Measurements from ENCODE around the gene KLHDC4.
"Not testable (repeated sequence)": the region's sequence is repeated elsewhere in the genome, so short reads cannot be mapped to it uniquely, and the experiment has no call there.

Gene KLHDC4

DNA sequence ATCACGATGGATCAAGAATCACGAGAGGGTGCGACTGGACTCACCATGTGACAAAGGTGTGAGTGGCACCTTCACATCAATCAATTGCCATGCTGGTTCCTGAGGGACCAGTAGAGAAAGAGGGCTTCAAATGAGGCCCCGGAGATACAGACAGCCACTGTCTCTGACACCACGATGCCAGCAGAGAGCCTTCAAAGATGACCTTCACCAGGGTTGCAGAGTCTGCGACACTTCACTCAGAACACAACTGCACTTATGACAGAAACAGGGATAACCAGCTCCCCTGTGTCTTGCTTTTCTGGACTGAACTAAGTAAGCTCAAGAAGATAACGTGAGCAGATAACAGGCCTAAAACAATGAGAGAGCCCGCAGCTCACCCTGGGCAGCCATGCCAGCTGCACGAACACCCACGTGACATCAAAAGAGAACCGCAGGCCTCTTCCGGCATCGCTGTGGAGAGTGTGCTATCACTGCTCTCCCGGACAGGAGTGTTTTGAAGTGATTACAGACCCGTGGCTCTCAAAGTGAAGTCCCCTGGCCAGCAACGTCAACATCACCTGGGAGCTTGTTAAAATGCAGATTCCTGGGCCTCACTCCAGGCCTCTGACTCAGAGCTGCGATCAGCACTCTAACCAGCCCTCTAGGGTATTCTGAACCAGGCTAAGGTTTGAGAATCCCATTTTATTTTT is 36.4 kb downstream of the KLHDC4 start:
- Histone ChIP-seq H3K27ac (ENCODE audit: low read depth, low read length) (no peak overlapping the region), H2AFZ (ENCODE audit: low read depth, low read length, severe bottlenecking) (no peak overlapping the region), H3K9me2 (replicated peaks; ENCODE audit: insufficient read depth, low read length) (no peaks in the 10 kb centered on the region), H3K9me3 (ENCODE audit: insufficient read depth, low read length) (no peaks in the 10 kb centered on the region), H4K20me1 (ENCODE audit: low read depth, low read length) (no peaks in the 10 kb centered on the region), H3K79me2 (ENCODE audit: insufficient read depth, low read length) (peaks cover 8% of the 10 kb centered on the region), H3F3A (ENCODE audit: insufficient read depth) (peaks cover 20% of the 10 kb centered on the region), H3K27me3 (ENCODE audit: low read length) (no peaks in the 10 kb centered on the region), H3K4me3 (ENCODE audit: insufficient read depth, low read length, poor library complexity, severe bottlenecking) (no peak overlapping the region), H3K4me2 (ENCODE audit: low read depth, low read length, poor library complexity, severe bottlenecking) (no peak overlapping the region), H3K9ac (ENCODE audit: low read length) (no peak overlapping the region), H3K36me3 (ENCODE audit: low read length) (peaks cover 8% of the 10 kb centered on the region)
- TF ChIP-seq, protein P1, sequence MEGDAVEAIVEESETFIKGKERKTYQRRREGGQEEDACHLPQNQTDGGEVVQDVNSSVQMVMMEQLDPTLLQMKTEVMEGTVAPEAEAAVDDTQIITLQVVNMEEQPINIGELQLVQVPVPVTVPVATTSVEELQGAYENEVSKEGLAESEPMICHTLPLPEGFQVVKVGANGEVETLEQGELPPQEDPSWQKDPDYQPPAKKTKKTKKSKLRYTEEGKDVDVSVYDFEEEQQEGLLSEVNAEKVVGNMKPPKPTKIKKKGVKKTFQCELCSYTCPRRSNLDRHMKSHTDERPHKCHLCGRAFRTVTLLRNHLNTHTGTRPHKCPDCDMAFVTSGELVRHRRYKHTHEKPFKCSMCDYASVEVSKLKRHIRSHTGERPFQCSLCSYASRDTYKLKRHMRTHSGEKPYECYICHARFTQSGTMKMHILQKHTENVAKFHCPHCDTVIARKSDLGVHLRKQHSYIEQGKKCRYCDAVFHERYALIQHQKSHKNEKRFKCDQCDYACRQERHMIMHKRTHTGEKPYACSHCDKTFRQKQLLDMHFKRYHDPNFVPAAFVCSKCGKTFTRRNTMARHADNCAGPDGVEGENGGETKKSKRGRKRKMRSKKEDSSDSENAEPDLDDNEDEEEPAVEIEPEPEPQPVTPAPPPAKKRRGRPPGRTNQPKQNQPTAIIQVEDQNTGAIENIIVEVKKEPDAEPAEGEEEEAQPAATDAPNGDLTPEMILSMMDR (IDR thresholded peaks at IDR 0.05; ENCODE audit: insufficient read depth, low read length, poor library complexity, severe bottlenecking), result no peak
- no peak for TF ChIP-seq EZH2phosphoT487 (conservative IDR thresholded peaks at IDR 0.05; ENCODE audit: low read length)

DNA sequence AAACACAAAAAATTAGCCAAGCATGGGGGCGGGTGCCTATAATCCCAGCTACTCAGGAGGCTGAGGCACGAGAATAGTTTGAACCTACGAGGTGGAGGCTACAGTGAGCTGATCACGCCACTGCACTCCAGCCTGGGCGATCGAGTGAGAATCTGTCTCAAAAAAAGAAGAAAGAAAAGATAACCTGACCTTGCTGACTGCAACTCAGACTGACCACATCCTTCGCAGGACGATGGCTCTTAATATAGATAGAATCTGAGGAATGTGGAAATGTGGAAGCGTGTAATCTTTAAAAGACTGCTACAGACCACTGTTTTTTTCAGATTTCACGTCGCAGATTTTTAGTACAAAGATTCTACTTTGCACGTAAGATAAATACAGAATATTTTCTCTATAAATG is 37.8 kb downstream of the KLHDC4 start:
- H3K27ac ChIP-seq (ENCODE audit: low read depth, low read length), result no peak overlapping the region
- H3K36me3 ChIP-seq (ENCODE audit: low read length), result peaks cover 8% of the 10 kb centered on the region
- H3K9me2 ChIP-seq (replicated peaks; ENCODE audit: insufficient read depth, low read length), result no peaks in the 10 kb centered on the region
- peaks cover 6% of the 10 kb centered on the region for H3K79me2 ChIP-seq (ENCODE audit: insufficient read depth, low read length)
- H3K9me3 ChIP-seq (ENCODE audit: insufficient read depth, low read length), result no peaks in the 10 kb centered on the region
- no peaks in the 10 kb centered on the region for H4K20me1 ChIP-seq (ENCODE audit: low read depth, low read length)
- H3K4me3 ChIP-seq (ENCODE audit: insufficient read depth, low read length, poor library complexity, severe bottlenecking), result no peak overlapping the region
- H3K4me2 ChIP-seq (ENCODE audit: low read depth, low read length, poor library complexity, severe bottlenecking), result no peak overlapping the region
- H3K27me3 ChIP-seq (ENCODE audit: low read length), result no peaks in the 10 kb centered on the region
- peaks cover 30% of the 10 kb centered on the region for H3F3A ChIP-seq (ENCODE audit: insufficient read depth)
- no peak for TF ChIP-seq EZH2phosphoT487 (conservative IDR thresholded peaks at IDR 0.05; ENCODE audit: low read length)
- TF ChIP-seq, protein P1 (IDR thresholded peaks at IDR 0.05; ENCODE audit: insufficient read depth, low read length, poor library complexity, severe bottlenecking), result no peak
- H3K9ac ChIP-seq (ENCODE audit: low read length), result no peak overlapping the region
- no peak overlapping the region for H2AFZ ChIP-seq (ENCODE audit: low read depth, low read length, severe bottlenecking)

DNA sequence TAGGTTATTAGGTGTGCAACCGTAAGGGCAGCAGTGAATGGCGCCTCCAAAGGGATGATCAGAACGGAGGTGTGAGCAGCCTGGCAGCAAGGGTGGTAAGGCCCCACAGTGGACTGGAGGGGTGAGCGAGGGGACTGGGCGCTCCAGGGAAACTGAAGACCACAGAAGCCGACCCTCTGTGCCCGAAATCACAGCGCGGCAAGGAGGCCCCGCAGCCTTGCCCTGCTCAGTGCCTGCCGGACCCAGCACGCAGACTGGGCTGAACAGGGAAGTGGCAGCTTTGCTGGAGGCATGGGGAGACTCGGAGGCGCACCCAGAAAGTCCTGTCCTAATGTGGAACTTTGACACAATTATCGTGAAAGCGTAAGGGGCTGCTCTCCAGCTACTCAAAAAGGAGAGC is 38.4 kb downstream of the KLHDC4 start:
- H3K79me2 ChIP-seq (ENCODE audit: insufficient read depth, low read length), result peaks cover 11% of the 10 kb centered on the region
- no peak overlapping the region for H2AFZ ChIP-seq (ENCODE audit: low read depth, low read length, severe bottlenecking)
- H3K9me2 ChIP-seq (replicated peaks; ENCODE audit: insufficient read depth, low read length), result no peaks in the 10 kb centered on the region
- H3K9me3 ChIP-seq (ENCODE audit: insufficient read depth, low read length), result no peaks in the 10 kb centered on the region
- H3K4me2 ChIP-seq (ENCODE audit: low read depth, low read length, poor library complexity, severe bottlenecking), result no peak overlapping the region
- H3K27me3 ChIP-seq (ENCODE audit: low read length), result no peaks in the 10 kb centered on the region
- no peak overlapping the region for H3K9ac ChIP-seq (ENCODE audit: low read length)
- H3K27ac ChIP-seq (ENCODE audit: low read depth, low read length), result no peak overlapping the region; the same call in 1 of the 2 replicates
- H4K20me1 ChIP-seq (ENCODE audit: low read depth, low read length), result no peaks in the 10 kb centered on the region
- no peak overlapping the region for H3K4me3 ChIP-seq (ENCODE audit: insufficient read depth, low read length, poor library complexity, severe bottlenecking)
- peaks cover 30% of the 10 kb centered on the region for H3F3A ChIP-seq (ENCODE audit: insufficient read depth)
- TF ChIP-seq, protein P1 (IDR thresholded peaks at IDR 0.05; ENCODE audit: insufficient read depth, low read length, poor library complexity, severe bottlenecking), result no peak
- H3K36me3 ChIP-seq (ENCODE audit: low read length), result peaks cover 8% of the 10 kb centered on the region

DNA sequence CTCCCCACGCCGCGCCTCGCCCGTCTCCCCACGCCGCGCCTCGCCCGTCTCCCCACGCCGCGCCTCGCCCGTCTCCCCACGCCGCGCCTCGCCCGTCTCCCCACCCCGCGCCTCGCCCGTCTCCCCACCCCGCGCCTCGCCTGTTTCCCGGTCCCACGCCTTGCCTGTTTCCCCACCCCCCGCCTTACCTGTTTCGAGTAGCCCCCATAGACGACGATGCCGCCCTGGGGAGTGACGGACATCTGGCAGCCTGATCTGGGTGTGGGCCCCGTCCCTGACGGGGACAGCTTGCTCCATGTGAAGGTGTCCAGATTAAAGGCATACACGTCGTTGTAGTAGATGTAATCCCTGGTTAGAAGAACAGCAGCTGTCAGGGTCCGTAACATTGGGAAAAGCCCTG is 39.2 kb downstream of the KLHDC4 start:
- not testable (repeated sequence) for H3K4me2 ChIP-seq (ENCODE audit: low read depth, low read length, poor library complexity, severe bottlenecking); H3K27me3 ChIP-seq (ENCODE audit: low read length); H3K9me2 ChIP-seq (replicated peaks; ENCODE audit: insufficient read depth, low read length); H3K4me3 ChIP-seq (ENCODE audit: insufficient read depth, low read length, poor library complexity, severe bottlenecking); H3K27ac ChIP-seq (ENCODE audit: low read depth, low read length); H4K20me1 ChIP-seq (ENCODE audit: low read depth, low read length); H3K9me3 ChIP-seq (ENCODE audit: insufficient read depth, low read length); H2AFZ ChIP-seq (ENCODE audit: low read depth, low read length, severe bottlenecking); H3K9ac ChIP-seq (ENCODE audit: low read length)
- H3F3A ChIP-seq (ENCODE audit: insufficient read depth), result peaks cover 30% of the 10 kb centered on the region
- peaks cover 12% of the 10 kb centered on the region for H3K36me3 ChIP-seq (ENCODE audit: low read length)
- H3K79me2 ChIP-seq (ENCODE audit: insufficient read depth, low read length), result peaks cover 19% of the 10 kb centered on the region

Data from SU-DHL-6 (cell line).